GM19468 (cell line): ENCODE data around the gene FAM234B.

Experiments used
- ATAC-seq: cut with Tn5 transposase; IDR thresholded peaks from one replicate; pipeline ENCODE4 v1.9.1; 2021; ENCODE audit warnings: mild to moderate bottlenecking, moderate library complexity, moderate number of reproducible peaks; ENCODE audit not compliant: unreplicated experiment; ENCODE audit errors: extremely low read depth

FAM234B gene

DNA sequence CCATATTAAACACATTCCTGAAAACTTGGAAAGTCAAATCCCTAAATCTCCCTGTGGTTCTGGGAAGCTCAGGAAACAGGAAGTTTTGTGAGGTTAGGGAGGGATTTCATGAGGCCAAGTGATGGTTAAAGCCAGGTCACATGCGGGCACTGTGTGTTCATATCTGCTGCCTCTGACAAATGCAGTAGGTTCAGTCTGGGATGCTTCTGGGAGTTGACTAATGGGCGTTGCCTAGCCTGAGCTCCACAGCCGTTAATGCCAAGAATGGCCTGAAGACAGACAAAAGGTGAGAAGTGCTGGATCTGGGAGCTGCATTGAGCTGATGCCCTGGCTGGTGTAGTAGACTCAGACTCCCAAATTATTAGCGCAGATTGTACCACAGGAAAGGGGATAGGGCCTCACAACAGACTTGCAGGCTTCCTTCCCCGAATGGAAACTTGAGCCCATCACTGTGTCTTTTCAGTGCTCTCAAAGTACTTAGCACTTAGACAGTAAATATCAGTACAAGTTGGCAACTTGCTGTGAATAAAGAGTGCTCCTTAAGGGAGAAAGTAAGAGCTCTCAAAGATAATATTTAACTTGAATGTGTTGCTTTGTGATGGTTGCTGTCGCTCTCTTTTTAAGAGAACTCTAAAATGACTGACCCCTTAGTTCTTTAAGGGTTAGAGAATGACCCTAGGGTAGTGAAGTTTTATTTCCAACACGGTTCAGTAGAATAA lies 41.9 kb downstream of the FAM234B start:
- no peak for ATAC-seq

DNA sequence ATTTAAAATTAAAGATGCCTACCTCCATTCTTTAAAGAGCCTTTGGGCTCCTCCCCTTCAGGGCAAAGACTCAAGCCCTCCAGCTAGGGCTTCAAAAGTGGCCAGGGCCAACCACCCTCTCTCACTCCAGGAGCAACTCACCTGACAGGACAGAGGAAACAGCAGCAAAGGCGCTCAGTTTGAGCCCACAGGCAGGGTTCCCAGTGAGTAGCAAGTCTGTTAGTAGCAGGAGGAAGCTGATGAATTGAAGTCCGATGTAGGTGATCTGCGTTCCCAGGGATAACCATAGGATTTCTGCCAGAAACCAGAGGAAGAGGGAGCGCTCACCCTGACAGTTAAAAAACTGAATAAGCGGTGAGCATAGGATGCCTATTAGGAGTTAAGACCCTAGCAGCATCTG lies 43.6 kb downstream of the FAM234B start:
- ATAC-seq: no peak

DNA sequence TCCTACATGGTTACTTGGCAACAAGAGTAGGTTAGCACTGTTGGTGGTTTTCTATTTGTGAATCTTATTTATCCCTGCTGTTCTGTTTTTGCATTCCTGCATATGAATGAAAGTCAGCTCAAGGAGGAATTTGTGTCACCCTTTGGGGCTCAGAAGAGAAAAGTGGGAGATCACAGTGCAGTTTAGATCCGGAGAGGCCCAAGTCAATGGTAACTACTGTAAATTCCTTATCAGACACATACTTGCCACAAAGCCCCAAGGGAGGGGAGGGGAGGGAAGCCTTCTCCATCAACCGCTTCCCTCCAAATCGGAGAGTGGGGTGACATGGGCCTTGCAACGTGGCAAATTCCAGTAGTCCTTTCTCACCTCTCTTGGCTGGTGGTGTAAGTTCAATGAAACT lies 44.3 kb downstream of the FAM234B start:
- ATAC-seq: no peak

DNA sequence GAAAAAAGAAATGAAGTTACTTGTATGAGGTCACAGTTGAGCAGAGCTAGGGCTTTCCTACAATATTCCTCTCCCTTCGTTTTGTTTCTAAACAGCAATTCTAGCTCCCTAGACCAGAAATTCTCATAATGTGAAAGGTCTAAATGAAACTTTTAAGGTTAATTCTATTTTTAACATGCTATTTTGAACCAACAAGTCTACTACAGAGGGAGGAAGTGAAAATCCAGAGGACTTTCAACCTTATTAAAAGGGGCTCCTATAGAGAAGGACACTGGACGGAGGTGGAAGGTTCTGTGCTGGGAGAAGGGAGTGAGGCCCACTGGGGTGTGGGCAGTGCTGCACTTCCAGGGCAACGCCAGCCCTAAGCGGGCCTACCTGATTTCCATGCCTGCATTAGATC lies 45.9 kb downstream of the FAM234B start:
- no peak for ATAC-seq

DNA sequence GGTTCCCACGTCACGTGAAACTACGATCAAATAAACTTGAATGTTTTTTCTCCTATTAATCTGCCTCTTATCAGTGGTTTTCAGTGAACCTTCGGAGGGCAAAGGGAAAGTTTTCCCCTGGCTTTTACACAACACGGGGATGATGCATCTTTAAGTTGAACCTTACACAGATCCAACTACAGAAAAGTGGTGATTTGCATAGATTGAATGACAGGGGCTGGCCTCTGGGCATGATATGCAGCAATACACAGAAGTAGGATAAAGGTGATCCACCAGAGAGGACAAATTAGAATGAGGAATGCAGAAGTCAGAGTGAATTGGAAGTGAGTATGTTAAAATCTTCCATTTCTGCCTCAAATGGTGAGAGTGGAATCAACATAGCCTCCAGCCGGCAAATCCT lies 47.7 kb downstream of the FAM234B start:
- ATAC-seq: no peak

DNA sequence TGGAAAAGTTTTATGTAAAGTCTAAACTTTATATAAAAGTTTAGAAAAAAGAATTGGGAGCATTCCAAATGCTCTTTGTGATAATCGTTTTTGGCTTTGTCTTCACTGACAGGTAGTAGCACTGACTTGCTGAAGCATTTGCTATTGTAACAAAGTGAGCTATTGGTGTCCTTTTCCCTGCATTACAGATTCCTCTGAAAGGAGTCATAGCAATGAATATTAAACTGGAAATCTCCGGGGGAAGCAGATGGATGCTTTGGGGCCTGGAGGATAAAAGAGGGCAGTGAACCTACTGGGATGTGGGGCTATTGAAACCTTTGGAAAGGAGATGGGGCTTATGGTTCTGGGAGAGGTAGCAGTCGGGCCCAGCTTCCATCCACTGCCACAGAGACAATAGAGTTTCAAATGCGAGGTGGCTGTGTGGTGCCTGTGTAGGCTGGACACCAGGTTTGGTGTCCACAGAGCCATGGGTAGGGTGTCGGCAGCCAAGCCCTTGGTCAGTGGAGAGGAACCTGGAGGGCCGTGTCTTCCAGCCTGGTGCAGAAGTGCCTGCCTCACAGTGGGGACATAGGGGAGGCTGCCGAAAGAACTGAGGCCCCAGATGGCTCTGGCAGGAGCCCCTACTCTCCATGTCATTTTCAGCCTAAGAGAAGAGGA lies 49.1 kb downstream of the FAM234B start:
- ATAC-seq: no peak

DNA sequence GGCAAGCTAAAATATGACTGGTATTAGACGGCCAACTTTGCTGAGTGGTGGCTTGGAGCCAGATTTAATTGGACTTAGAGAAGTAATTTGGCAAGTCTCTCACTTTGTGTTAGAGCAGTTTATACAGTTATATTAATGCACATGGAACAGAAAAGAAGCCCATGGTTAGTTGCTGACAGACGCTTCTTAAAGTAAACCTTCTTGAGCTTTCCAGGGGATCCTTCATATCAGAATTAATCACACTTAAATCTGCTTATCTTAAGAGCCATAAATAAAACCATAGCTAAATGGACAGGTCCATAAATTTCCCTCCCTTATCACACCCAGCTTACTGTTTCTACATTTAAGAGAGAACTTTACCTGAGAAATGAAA lies 49.7 kb downstream of the FAM234B start:
- ATAC-seq: no peak

DNA sequence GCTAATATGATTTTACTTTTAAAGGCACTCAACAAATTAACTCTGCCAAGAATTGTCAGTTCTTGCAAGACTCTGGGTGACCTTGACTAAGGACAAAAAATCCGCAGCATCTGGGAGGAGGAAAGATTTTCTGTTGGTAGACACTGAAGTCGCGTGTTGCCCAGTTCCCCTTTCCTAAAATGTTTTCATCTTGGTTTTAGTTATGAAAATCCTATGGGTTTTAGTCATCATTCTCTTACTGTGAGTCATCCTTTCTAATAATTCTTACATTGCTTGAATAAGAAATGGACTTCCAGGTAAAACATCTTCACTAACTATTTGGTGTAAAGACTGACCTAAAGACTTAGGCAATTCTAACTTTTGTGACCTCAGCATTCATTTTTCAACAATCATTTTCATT lies 50.2 kb downstream of the FAM234B start:
- peak; percentile 35 for ATAC-seq

DNA sequence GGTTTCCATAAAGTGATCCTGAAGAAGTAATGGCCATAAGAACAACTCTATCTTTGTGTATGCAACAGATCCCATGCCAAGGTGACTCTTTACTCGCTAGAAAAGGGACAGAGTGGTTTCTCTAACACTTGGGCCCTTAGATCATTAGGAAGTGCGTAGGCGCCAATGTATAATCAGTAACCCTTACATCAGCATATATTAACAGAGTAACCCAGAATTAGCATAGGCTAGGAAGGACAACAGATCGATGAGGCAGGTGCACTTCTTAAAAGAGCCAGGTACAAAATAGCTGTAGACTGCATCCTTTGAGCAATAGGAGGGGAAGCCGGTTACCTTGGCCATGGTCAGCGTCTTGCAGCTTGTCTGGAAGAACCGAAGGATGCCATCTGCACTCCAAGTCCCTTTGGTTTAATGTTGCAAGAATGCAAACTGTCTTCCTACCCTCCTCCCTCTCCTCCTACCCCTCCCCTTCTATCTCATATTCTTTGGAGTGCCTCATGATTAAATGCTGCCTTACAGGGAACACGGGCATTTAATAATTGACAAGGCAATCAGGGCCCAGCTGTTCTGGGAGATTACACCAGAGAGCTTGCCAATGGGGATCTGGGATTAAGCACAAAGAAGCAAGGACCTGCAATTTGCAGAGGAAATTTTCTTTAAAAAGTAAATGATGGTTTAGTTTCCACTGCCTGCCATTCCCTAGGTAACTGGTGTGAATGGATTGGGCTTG lies 51.2 kb downstream of the FAM234B start:
- no peak for ATAC-seq

DNA sequence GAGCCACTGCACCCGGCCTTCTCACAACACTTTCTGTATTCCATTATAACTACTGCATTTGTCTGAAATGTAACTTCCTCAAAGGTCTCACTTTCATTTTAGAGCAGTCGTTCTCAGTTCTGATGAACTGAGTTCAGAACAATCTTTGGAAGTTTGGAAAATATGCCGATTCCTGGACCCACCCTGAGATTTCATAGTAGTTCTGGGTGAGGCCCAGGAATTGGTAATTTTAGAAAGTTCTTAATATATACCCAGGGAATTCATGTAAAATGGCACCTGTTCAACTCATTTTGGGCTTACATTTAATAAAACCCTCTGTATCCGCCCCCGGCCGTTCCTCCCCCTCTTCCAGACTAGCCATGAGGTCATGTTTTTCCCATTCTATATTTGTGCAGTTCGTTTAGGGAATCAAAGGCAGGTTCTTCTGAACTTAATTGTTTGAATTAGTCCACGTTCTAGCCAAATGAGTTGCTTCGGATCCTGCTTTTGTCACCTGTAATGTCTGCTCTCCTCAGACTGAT lies 53.4 kb downstream of the FAM234B start:
- no peak for ATAC-seq

DNA sequence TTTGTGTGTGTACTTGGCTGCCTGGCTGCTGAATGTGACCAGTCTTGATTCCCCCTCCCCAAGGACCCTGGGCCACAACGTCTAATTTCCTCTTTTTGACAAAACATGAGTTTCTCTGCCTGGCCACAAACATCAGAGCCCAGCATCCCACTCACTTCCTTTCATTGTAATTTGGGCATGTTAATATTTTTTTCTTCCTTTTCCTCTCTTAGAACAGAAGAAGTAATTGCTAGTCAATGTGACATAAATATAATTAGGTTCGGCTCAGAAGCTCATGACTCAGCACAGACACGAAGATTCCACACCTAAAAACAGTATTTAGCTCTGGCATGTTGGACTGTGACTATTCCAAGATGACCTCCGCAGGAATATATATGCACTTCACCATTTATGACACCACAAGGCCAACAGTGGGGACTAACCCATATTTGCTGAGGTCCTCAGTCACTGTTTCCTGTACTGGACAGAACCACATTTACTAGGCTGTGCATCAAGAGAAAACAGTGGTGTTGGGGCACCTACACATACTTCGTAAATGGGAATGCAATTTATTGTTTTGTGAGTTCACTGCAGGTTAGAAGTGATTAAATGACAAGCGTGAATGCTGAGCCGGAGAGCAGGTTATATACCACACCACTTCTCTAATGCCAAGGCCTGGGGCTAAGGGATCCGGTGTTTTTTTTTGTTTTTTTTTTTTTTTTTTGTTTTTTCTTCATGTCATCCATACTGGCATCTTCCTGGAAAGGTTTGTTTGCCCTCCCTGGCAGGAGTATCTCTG lies 55.1 kb downstream of the FAM234B start:
- no peak for ATAC-seq

DNA sequence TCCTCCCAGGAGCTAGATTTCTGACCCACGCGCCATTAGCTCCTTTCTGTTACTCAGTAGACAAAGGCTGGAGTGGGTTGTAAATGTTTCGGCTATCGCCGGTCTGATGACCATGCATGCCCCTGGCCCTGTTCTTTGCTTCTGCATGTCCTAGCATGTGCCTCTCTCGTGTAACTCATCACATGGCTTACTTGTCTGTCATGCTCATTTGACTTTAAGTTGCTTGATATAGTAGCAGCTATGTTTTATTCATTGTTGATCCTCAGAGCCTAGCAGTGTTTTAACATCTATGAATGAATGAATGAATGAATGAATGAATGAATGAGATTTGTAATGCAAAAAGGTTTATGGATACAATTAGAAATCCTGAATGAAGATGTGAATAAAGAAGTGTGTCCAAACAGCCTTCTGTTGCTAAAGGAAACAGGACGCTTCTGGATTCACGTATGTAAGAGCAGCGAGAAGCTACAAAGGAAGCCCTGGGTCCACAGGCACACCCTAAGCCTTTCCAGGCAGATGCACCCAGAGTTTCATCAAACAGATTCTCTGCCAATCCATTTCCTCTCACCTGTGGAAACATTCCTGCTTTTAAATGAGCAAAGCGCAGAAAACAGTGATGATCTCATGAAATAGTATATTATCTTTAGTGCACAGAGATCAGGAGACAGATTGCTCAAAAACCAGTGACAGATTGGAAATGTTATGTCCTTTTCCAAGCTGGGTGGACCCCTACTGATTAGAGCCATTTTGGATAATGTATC lies 55.8 kb downstream of the FAM234B start:
- no peak for ATAC-seq

DNA sequence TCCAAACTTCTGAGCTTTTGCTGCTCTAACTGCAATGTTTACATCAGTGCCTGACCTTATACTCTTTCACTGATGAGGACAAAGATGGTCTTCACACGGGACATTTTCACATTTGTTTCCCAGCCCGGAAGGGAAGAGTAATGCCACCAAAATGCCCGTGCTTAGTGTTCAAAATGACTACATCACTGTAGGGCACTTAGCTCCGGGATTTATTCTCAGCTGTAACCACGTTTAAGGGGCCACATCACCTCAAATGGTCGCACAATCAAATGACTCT lies 56.4 kb downstream of the FAM234B start:
- no peak for ATAC-seq

DNA sequence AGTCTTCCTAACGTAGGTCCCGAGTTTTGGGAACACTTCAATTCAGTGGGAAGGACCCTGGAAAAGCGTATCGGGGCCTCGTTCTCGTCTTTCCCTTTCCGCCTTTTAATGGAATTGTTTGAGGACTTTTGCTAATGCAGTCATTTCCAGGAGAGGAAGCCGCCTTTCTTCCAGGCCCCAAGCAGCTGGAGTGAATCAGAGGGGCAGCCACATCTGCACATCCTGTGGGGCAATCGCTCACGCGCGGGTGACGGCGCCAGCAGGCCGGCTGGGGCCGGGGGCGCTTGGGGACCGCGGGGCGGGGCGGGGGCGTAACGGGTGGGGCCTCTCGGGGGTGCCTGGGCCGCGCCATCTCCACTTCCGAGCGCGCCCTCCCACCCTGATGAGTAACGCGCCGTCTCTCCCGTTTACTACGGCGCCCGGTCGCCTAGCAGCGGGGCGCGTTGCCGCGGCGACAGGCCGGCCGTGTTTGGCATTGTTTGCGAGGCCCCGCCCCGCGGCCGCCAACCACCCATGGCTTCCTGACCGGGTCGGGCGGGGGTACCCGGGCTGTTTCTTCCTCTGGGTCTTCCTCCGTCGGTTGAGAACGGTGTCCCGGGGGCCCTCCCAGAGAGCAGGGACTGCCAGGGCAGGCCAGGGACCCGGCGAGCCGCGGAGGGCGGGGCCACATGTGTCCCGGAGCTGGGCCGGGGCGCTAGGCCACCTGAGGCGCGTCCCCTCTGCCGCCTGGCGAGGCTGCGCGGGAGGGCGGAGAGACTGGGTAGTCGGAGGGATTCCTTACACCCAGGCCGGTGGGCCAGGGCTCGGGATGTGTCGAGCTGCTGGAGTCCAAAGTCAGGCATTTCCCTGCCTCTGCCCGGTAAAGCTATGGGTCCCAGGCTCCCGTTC lies 56.9 kb downstream of the FAM234B start:
- peak; percentile 60 for ATAC-seq

DNA sequence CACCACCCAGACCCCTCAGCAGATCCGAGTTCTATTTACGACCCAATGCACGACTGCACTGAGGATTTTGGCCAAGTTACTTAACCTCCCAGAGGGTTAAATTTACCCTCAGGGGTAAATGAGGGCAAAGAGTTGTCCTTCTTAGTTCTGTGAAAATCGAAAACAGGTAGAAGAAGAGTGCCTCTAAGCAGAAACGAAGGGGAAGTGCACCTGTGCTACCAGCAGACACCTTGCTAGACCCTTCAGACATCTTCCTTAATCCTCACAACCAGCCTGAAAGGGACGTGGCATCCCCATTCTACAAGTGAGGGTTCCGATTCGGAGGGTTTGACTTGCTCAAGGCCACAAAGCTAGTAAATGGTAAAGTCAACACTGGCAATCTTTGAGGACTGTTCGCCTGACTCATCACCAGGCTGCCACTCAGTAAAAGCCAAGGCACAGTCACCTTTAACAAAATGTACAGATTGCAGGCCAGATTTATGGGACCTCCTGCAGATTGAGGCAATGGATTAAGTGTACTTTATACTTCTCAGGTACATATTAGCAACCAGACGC lies 57.7 kb downstream of the FAM234B start:
- ATAC-seq: no peak

DNA sequence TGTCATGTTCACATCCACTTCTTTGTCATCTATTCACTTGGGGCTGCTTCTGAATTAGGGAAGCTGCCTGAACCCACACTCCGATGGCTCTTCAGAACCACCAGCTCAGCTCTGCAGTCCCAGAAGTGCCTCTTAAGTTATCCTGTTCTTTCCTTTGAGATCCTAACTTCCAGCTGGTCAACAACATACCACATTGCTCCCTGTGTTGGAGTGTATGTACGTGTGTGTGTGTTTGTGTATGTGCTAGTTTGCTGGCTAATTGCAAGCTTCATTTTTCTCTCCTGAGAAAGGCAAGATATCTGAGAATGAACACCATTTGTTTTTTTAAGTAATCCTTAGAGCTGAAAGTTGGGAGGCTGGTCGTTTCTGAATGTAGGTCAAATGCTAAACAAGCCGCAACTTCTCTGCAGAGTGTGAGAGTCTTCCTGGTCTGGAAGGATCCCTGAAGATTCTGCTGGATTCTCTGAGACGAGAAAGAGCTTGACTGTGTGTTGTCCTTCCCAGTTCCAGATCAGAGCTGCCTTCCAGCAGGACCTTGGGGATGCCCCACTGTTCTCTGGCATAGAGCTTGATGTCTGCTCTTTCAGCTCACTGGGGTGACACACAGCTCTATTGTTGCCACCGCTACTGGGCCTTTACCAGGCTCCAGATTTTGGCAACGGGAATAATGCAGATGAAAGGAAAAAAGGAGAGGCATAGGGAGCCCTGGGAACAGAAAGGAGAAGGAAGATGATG lies 58.4 kb downstream of the FAM234B start:
- no peak for ATAC-seq

DNA sequence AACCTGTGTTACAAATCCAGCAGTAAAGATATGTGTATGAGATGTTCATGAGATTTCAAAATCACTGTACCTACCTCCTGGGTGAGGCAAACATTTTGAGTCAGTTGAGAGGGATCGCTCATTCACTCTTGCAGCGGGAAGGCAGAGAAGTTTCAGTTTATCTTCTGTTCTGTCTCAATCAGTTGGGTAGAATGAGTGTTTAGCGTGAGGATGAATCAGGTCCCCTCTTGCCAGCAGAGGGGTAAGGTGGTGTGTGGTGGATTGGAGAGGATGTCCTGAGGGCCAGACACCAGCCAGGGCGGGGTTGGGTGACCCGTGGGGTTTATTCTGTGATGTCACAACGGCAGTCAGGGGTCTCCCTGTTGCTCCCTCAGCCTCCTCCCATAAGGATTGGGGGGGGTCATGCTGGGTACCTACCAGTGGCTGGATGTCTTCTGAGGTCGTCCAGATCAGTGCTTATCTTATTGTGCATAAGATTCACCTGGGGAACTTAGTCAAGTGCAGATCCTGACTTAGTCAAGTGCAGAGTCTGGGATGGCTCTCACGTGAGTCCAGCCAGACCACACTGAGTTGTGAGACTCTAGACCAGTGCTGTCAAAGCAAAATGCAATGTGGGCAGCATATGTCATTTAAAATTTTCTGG lies 59.3 kb downstream of the FAM234B start, which contains the start of gene GSG1:
Gene GSG1, minus strand, starts transcription at position 277 of the 643 bp plus-strand sequence. Its CDS starts 155 bp downstream, at position 122.
- ATAC-seq: no peak
